ENCODE measurements around the gene TOP2A.

The TOP2A gene

DNA sequence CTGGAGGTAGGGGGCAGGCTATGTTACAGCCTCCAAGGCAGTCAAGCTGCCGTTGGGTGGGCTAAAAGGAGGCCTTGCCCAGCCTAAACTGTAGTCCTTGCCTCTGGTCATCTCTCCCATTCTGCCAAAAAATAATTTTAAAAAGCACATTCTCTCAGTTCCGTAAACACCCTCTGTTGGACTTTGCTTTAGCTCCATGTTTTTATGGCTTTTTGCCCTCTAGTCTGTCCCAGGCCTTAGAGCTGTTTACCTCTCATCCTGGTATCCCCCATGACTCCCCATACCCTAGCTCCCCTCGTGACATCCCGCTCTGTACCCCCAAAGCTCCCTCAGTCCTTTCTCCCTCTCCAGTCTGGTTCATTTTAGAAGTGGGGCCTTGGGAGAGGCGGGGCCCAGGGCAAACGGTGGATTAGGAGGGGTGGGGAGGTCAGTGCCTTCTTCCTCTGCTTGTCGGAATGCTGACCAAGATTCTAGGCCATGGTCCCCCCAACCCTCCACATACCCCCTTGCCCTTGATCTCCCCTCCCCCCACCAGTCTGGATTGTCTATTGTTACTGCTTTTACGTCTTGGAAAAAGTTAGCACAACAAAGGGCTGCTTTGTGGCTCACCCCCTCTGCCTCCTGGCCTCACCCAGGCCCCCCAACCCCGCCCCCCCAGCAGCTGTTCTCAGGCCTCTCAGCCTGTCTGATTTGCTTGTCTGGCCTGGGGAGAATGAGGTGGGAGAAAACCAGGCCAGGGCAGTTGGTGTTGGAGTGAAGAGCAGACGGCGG, 71.5 kb downstream of the TOP2A start:
- DNase-seq (ENCODE audit: low spot score): no peak

DNA sequence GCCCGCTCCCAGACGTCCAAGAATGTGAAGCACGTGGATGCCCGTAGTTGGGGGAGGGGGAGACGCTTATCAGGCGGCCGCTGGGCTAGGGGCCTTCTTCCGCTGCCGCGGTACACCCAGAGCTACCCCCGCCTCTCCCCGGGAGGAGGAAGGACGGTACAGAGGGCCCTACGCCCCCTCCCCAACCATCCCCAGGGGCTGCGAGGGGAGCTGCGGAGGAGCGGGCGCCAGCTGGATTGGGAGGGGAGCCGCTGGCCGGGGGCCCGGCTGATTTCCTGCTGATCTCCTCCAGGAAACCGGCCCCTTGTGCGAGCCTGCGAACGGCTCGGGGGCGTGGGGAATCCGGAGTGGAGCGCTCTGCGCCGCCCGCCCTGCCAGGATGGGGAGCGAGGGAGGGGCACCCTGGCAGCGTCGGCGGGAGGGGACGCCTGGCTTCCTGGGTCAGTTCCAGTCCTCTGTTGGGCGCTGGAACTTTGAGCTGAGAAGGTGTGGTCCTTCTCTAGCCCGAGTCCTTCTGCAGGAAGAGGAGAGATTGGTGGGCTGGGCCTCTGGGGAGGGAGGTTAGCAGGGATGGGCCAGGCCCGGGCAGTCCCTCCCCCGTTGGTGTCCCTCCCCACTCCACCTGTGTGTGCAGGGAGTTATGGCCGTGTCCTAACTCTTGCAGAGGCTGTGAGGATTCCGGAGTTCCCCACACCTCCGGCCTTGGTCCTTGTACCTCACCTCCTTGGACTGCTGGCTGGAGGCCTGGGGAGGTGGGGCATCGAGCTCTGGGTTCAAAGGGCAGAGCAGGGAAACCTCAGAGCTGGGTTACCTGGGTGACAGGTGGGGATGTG, 72.3 kb downstream of the TOP2A start:
- DNase-seq (ENCODE audit: low spot score): peak; percentile 81

DNA sequence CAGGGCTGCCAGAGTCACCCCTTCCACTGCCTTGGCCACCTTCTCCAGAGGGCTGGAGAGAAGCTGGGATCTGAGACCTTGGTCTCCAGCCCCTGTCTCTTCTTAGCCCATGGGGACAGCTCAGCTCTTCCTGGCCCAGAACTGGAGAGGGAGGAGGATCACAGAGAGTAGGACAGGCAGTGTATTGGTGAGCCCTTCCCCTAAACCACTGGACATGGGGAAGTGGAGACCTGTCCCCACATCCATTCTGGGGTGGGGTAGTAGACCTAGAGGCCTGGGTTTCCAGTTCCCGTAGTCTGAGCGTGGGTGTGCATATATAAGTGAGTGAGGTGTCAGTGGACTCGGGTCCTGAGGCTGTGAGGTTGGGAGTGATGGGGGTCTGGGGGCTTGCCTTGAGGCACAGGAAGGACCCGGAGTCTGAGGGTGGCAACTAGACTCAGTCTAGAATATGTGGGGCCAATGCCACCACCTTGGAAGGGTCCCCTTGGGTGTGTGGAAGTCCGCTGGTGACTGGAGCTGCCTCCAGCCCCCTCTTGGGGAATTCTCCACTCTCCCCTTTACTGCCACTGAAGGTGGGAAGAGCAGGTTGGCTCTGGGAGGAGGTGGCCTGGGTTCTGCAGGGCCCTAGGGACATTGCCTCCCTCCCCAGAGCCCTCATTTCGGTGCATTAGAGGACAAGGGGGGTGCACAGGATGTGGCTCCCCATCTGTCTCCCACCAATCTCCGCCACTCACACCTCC, 73.1 kb downstream of the TOP2A start:
- no peak for DNase-seq (ENCODE audit: low spot score)

DNA sequence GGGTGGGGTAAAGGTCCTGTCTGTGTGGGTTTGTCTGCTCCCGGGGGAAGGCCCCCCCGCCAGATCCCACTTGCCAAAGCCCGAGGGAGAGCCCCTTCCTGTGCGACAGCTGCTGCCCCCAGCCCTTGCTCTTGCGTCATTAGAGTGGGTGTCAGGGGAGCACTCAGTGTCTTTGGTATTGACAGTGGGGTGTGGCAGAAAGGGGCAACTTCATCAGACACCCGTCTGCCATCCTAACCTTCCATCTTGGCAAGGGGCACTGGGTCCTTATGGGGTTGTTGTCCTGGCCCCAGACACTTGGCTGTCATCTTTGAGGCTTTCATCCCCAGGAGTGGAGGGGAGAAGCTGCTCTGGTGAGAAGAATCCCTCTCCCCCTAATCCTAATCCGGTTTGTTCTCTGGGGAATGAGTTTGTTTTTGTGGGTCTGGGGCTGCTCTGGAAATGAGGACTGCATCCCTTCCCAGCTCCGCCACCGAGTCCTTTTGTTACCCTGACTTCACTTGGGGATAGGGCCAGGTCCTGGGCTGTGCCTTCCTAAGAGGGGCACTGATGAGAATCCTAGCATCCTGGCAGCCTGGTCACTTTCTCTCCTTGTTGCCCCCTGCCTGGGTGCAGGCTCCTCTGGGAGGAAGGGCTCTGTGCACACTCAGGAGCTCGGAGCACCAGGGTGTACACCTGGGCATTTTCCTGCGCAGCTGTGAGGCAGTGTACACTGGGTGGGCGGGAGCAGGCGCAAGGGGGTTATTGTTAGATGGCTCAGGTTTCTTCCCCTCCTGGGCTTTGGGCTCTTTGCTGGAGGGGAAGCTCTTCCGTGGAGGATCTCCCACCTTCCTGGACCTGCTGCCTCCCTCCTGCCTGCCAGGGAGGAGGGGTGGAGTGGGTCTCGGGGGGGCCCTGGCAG, 74.2 kb downstream of the TOP2A start:
- no peak for DNase-seq (ENCODE audit: low spot score)

DNA sequence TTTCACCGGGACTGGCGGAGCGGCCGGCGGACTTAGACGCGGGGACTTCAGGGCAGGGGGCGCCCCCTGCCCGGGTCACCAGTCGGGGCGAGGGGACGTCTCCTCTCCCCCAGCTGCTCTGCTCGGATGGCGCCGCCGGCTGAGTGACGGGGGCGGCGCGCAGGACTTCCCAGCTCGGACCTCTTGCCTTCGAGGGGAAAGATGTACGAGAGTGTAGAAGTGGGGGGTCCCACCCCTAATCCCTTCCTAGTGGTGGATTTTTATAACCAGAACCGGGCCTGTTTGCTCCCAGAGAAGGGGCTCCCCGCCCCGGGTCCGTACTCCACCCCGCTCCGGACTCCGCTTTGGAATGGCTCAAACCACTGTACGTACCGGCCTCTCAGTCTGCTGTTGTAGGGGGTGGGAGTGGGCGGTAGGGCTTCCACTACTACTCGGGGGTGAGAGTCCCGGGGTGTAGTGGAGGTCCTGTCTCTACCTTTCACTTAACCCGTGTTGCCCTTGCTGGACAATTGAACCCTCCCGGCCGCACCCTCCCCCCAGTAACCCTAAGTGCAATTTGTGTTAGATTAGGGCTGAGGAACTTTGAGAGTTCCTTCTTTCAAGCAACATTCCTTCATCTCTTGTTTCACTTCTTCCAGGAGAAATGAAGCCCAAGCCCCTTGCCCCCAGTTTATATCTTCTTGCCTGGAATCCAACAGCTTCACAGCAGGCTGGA, 75.0 kb downstream of the TOP2A start:
- DNase-seq (ENCODE audit: low spot score): no peak

DNA sequence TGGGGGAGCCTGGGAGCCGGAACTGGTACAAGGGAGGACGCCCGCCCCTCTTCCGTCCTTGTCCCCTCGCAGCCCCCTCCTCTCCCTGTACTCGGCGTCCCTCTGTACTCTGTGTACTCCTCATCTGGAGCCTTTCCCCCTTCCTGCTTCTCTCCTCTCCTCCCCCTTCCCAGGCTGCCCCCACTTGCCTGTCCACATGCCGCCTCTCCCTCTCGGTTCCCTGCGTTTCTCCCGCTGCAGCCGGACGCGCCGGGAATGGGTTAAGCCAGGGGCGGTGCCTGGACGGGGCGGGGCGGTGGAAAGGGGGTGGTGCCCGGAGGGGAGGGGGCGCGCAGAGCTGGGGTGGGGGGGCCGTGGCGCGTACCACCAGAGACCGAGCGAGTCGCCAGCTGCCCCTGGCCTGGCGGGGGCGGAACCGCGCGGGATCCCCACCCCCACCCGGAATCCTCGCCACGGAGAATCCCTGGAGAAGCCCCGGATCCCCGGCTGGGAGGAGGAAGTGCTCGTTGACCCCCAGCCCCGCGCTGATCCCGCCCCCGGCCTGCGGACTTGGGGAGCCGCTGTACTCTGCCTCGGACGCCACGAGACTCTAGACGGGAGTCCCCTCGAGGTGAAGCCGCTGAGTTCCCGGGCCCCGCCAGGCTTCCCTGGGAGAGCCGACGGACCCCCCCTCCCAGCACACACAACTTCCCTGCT, 75.7 kb downstream of the TOP2A start:
- peak; percentile 69 for DNase-seq (ENCODE audit: low spot score)

DNA sequence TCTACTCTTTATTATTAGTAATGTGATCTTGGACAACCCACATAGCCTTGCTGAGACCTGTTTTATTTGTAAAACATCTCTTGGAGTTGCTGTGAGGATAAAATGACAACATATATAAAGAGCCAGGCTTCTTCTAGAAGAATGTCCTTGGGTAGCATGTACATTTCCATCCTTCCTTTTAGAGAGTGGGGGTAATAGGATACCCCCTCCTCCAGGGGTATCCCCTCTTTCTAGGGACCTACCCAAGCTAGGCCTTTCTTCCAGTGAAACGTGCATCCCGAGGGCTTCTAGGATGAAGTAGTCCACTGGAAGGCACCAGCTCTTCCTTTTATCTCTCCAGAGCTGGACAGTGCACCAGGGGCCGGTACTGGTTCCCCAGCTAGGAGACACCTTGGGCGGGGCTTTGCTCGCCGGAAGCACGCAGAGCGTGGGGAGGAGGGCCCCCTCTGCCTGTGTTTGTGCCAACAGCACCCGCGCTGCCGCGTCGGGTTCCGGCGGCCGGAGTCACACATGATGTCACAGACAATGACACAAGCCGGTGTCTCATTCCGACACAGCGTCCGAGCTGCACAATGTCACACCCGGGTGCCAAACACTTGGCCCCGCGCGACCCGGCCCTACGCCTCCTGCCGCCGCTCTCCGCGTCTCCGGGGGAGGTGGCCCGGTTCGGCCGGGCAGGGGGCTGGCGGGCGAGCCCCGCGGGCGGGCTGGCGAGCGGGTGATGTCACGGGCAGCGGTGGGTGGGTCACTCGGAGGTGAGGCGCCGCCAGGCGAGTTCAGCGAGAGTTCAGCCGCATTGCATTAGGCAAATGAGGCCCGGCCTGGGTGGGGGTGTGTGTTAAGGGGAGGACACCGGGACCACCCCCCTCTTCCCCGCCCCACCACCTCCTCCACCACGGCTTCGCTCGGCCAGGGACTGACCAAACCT, 76.6 kb downstream of the TOP2A start:
- DNase-seq (ENCODE audit: low spot score): peak; percentile 88

DNA sequence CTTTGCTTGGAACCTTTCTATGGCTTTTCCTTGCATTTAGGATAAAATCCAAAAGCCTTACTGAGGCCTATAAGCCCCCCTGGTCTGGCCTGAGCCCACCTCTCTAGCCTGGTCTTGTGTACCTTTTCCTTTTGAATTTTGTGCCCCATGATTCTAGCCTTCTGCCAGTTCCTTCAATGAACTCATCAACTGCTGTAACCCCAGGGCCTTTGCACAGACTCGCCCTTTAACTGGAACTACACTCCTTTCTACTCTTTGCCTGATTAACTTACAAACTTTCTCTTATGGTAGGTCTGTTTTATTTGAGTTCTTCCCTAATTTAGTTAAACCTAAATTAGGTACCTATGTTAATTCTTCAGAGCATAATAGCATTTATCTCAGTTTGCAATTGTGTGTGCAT, 77.4 kb downstream of the TOP2A start:
- no peak for DNase-seq (ENCODE audit: low spot score)

DNA sequence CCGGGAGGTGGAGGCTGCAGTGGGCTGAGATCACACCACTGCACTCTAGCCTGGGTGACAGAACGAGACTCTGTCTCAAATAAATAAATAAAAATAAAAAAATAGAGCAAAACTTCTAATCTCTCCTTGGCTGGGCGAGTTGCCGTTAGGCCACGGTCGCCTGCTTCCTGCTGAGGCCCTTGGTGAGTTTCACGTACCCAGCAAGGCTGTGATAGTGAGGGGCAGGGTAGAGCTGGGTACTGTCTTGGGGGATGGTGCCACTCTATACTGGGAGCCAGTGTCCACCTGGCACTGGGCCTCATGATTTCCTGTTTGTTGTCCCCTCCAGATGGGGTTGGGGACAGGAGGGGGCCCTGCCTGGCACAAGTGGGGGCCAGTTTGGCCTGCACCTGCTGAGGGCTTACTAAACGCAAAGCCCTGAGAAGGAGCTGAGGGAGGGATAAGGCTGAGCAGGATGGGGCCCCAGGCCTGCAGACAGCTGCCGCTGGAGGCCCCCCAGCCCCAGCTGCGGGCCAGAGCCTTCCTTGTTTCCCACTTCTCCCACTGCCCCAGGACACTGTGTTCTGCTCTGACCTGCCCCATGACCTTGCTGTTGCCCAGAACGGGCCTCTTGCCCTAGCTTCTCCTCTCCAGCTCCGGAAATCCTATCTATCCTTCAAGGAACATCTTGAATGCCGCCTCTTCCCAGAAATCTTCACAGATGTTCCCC, 78.6 kb downstream of the TOP2A start:
- no peak for DNase-seq (ENCODE audit: low spot score)

Data from kidney tubule cell (primary cell).